ENCODE measurements around the gene GGNBP2.

The GGNBP2 gene

DNA sequence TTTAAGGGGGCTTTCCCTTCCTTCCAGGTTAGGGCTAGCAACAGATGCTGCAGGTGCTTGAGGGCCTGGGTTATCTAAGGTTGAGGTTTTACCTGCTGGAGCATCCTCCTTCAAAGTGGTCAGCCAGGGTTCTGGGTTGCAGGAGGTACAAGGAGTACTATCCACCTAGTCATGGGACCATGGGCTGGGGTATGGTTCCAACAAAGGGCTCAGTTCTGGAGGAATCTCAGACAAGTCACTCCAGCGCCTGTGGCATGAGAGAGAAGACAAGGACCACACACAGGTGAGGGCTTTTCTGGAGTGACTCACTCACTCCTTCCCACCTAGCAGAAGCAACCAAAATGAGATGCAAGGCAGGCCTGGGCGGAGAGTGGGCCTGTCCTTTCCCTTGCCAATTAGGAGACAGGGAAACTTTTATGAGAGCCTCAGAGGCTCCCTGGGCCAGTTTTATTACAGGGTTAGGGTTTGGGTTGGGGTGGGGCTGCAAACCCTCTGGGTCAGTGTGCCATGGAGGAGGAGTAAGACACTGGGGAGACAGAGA, 12.2 kb upstream of the GGNBP2 start:
- WGBS (ENCODE audit: insufficient coverage), result 100% methylated on average over 1 of the region's 2 CpGs
- no peaks in the 10 kb centered on the region for H3K27me3 ChIP-seq (replicated peaks in 2 of 5; ENCODE audit: control insufficient read depth in 4 of 5, insufficient read depth in 5 of 5, low read length in 4 of 5)
- H3K27ac ChIP-seq (ENCODE audit: insufficient read depth in 1 of 2, low read depth in 1 of 2, low read length in 2 of 2, poor library complexity in 1 of 2, severe bottlenecking in 2 of 2), result no peak overlapping the region
- POLR2A ChIA-PET, result no interaction called here
- peaks cover 3 to 24% (median 17%) of the 10 kb centered on the region in 4 experiments for H3K4me1 ChIP-seq (ENCODE audit: control extremely low read depth in 1 of 4, control insufficient read depth in 4 of 4, insufficient read depth in 4 of 4, low read length in 3 of 4)
- DNase-seq, result no peak
- no peak overlapping the region for H3K4me3 ChIP-seq (ENCODE audit: control insufficient read depth in 1 of 7, extremely low read depth in 1 of 7, insufficient read depth in 4 of 7, low read depth in 2 of 7, low read length in 6 of 7)
- H3K9me3 ChIP-seq (ENCODE audit: control extremely low read depth in 1 of 5, control insufficient read depth in 4 of 5, insufficient read depth in 2 of 5, low read depth in 1 of 5, low read length in 4 of 5), result no peaks in the 10 kb centered on the region
- H3K36me3 ChIP-seq (ENCODE audit: control insufficient read depth in 4 of 4, insufficient read depth in 4 of 4, low read length in 3 of 4), result peaks cover 5 to 57% (median 21%) of the 10 kb centered on the region in 4 experiments
- CTCF ChIA-PET, result no interaction called here

- H3K27ac ChIP-seq (ENCODE audit: insufficient read depth in 1 of 2, low read depth in 1 of 2, low read length in 2 of 2, poor library complexity in 1 of 2, severe bottlenecking in 2 of 2), result peak overlapping the region in 1 of 2 experiments; percentile 93
- peak overlapping the region; percentile 54 to 96 (median 87) for H3K4me3 ChIP-seq (ENCODE audit: control insufficient read depth in 1 of 7, extremely low read depth in 1 of 7, insufficient read depth in 4 of 7, low read depth in 2 of 7, low read length in 6 of 7)
- ChIA-PET POLR2A (interaction anchor here (2.1 to 3.2 kb wide), 2 partner anchors 11 kb away, joined by 4 to 30 read pairs; partner anchors contain the start of gene GGNBP2), CTCF (interaction anchor here (1.2 to 3.2 kb wide), 5 partner anchors 10 to 68 kb away, joined by 3 to 17 read pairs (median 5); partner anchors contain the start of gene MRM1)
- peak in 2 of 3 donors; percentile 57 to 64 for DNase-seq
- no peaks in the 10 kb centered on the region for H3K27me3 ChIP-seq (replicated peaks in 2 of 5; ENCODE audit: control insufficient read depth in 4 of 5, insufficient read depth in 5 of 5, low read length in 4 of 5)
- H3K36me3 ChIP-seq (ENCODE audit: control insufficient read depth in 4 of 4, insufficient read depth in 4 of 4, low read length in 3 of 4), result peaks cover 5 to 50% (median 16%) of the 10 kb centered on the region in 4 experiments
- H3K4me1 ChIP-seq (ENCODE audit: control extremely low read depth in 1 of 4, control insufficient read depth in 4 of 4, insufficient read depth in 4 of 4, low read length in 3 of 4), result peaks cover 3 to 23% (median 16%) of the 10 kb centered on the region in 4 experiments
- 13% methylated on average over 40 of the region's 48 CpGs for WGBS (ENCODE audit: insufficient coverage)
- no peaks in the 10 kb centered on the region for H3K9me3 ChIP-seq (ENCODE audit: control extremely low read depth in 1 of 5, control insufficient read depth in 4 of 5, insufficient read depth in 2 of 5, low read depth in 1 of 5, low read length in 4 of 5)
These were observed 10.5 kb upstream of the GGNBP2 start for GRCh38 chr17:36533935-36534839.

DNA sequence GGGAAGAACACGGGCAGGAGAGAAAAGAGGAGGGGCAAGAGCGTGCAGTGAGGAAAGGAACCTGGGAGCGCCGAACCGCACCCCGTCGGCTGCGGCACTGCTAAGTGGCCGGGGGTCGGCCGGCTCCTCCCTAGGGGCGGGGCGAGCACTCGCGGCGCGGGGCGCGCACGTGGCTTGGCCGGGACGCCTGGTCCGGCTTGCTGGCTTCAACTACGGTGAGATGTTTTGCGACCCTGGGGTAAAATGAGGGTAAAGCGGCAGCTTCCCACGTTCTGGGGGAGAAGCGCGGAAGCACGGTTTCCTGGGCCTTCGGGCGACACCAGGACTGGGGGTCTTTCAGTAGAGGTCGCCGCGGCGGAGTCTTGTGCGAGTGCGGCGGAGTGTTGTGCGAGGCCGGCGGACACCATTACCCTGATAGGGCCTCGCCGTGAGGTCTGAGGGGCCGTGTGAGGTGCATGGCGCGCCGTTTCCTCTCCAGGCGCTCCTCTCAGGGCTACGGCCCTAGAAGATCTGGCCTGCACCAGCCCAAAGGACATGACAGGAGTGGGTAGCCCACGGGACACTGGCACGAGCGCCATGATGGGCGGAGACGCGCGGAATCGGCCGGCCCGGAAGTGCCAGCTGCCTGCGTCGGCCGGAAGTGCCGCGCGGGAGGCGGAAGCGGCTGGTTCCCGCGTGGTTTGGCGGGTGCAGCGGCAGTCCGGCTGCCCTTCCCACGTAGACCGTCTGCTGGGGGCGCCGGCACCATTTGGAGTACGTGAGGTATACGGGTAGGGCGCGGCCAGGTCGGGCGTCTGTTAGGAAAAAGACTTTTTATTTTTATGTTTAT, 9.7 kb upstream of the GGNBP2 start, which contains the start of the genes MYO19 and PIGW:
MYO19 (minus strand) TSS at position 29 of the 829 bp plus-strand sequence. CDS start 2,330 bp downstream, outside the sequence.
PIGW (plus strand) TSS at position 148 of the 829 bp plus-strand sequence. CDS start 2,115 bp downstream, outside the sequence.
- Histone ChIP-seq H3K9me3 (ENCODE audit: control extremely low read depth in 1 of 5, control insufficient read depth in 4 of 5, insufficient read depth in 2 of 5, low read depth in 1 of 5, low read length in 4 of 5) (no peaks in the 10 kb centered on the region), H3K36me3 (ENCODE audit: control insufficient read depth in 4 of 4, insufficient read depth in 4 of 4, low read length in 3 of 4) (peaks cover 5 to 50% (median 16%) of the 10 kb centered on the region in 4 experiments), H3K4me1 (ENCODE audit: control extremely low read depth in 1 of 4, control insufficient read depth in 4 of 4, insufficient read depth in 4 of 4, low read length in 3 of 4) (peaks cover 3 to 22% (median 16%) of the 10 kb centered on the region in 4 experiments), H3K27me3 (replicated peaks in 2 of 5; ENCODE audit: control insufficient read depth in 4 of 5, insufficient read depth in 5 of 5, low read length in 4 of 5) (no peaks in the 10 kb centered on the region), H3K27ac (ENCODE audit: insufficient read depth in 1 of 2, low read depth in 1 of 2, low read length in 2 of 2, poor library complexity in 1 of 2, severe bottlenecking in 2 of 2) (peak within 1 kb of the TSS; percentile 80 to 93), H3K4me3 (ENCODE audit: control insufficient read depth in 1 of 7, extremely low read depth in 1 of 7, insufficient read depth in 4 of 7, low read depth in 2 of 7, low read length in 6 of 7) (peak within 1 kb of the TSS; percentile 54 to 96 (median 87))
- ChIA-PET CTCF (interaction anchor here (0.7 to 3.2 kb wide), 5 partner anchors 10 to 67 kb away, joined by 3 to 17 read pairs (median 5); partner anchors contain the start of gene MRM1), POLR2A (interaction anchor here (0.6 to 3.2 kb wide), 3 partner anchors 10 to 23 kb away, joined by 3 to 30 read pairs (median 4); partner anchors contain the start of gene GGNBP2)
- under 1% methylated on average over 75 of the region's 83 CpGs for WGBS (ENCODE audit: insufficient coverage)
- DNase-seq, result peak; percentile 91 to 94 (median 93)

- DNase-seq, result no peak
- peaks cover 5 to 48% (median 16%) of the 10 kb centered on the region in 4 experiments for H3K36me3 ChIP-seq (ENCODE audit: control insufficient read depth in 4 of 4, insufficient read depth in 4 of 4, low read length in 3 of 4)
- WGBS (ENCODE audit: insufficient coverage), result 1% methylated on average over 8 of the region's 15 CpGs
- no peaks in the 10 kb centered on the region for H3K27me3 ChIP-seq (replicated peaks in 2 of 5; ENCODE audit: control insufficient read depth in 4 of 5, insufficient read depth in 5 of 5, low read length in 4 of 5)
- H3K4me1 ChIP-seq (ENCODE audit: control extremely low read depth in 1 of 4, control insufficient read depth in 4 of 4, insufficient read depth in 4 of 4, low read length in 3 of 4), result peaks cover 3 to 22% (median 16%) of the 10 kb centered on the region in 4 experiments
- peak overlapping the region; percentile 54 to 96 (median 87) for H3K4me3 ChIP-seq (ENCODE audit: control insufficient read depth in 1 of 7, extremely low read depth in 1 of 7, insufficient read depth in 4 of 7, low read depth in 2 of 7, low read length in 6 of 7)
- peak overlapping the region; percentile 61 to 93 for H3K27ac ChIP-seq (ENCODE audit: insufficient read depth in 1 of 2, low read depth in 1 of 2, low read length in 2 of 2, poor library complexity in 1 of 2, severe bottlenecking in 2 of 2)
- no peaks in the 10 kb centered on the region for H3K9me3 ChIP-seq (ENCODE audit: control extremely low read depth in 1 of 5, control insufficient read depth in 4 of 5, insufficient read depth in 2 of 5, low read depth in 1 of 5, low read length in 4 of 5)
- ChIA-PET POLR2A (interaction anchor here (0.6 to 3.2 kb wide), 3 partner anchors 10 to 23 kb away, joined by 3 to 30 read pairs (median 4); partner anchors contain the start of gene GGNBP2), CTCF (interaction anchor here (0.7 to 3.2 kb wide), 4 partner anchors 9 to 66 kb away, joined by 3 to 17 read pairs (median 4); partner anchors contain the start of genes GGNBP2 and MRM1)
These were observed 9.0 kb upstream of the GGNBP2 start for GRCh38 chr17:36535669-36536081.

- H3K4me3 ChIP-seq (ENCODE audit: control insufficient read depth in 1 of 7, extremely low read depth in 1 of 7, insufficient read depth in 4 of 7, low read depth in 2 of 7, low read length in 6 of 7), result no peak overlapping the region
- 100% methylated on average over 1 of the region's 3 CpGs for WGBS (ENCODE audit: insufficient coverage)
- CTCF ChIA-PET, result no interaction called here
- peaks cover 1 to 18% (median 11%) of the 10 kb centered on the region in 4 experiments for H3K4me1 ChIP-seq (ENCODE audit: control extremely low read depth in 1 of 4, control insufficient read depth in 4 of 4, insufficient read depth in 4 of 4, low read length in 3 of 4)
- no peak overlapping the region for H3K27ac ChIP-seq (ENCODE audit: insufficient read depth in 1 of 2, low read depth in 1 of 2, low read length in 2 of 2, poor library complexity in 1 of 2, severe bottlenecking in 2 of 2)
- peaks cover 0 to 22% (median 3%) of the 10 kb centered on the region in 4 experiments for H3K36me3 ChIP-seq (ENCODE audit: control insufficient read depth in 4 of 4, insufficient read depth in 4 of 4, low read length in 3 of 4)
- POLR2A ChIA-PET, result no interaction called here
- peak in 2 of 3 donors; percentile 12 to 33 for DNase-seq
- no peaks in the 10 kb centered on the region for H3K27me3 ChIP-seq (replicated peaks in 2 of 5; ENCODE audit: control insufficient read depth in 4 of 5, insufficient read depth in 5 of 5, low read length in 4 of 5)
- H3K9me3 ChIP-seq (ENCODE audit: control extremely low read depth in 1 of 5, control insufficient read depth in 4 of 5, insufficient read depth in 2 of 5, low read depth in 1 of 5, low read length in 4 of 5), result no peaks in the 10 kb centered on the region
These were observed 4.0 kb upstream of the GGNBP2 start for GRCh38 chr17:36540696-36541095.

DNA sequence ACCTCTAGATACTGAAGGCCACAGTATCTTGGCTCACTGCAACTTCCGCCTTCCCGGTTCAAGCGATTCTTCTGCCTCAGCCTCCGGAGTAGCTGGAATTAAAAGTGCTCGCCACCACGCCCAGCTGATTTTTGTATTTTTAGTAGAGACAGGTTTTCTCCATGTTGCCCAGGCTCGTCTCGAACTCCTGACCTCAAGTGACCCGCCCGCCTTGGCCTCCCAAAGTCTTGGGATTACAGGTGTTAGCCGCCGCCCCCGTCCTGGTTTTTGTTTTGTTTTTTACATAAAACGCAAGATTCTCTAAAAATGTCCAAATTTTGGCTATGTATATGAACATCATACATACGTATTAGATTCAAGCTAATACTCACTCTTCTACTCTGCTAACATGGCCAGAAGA, 2.0 kb upstream of the GGNBP2 start:
- ChIA-PET CTCF (interaction anchor here (1.1 to 1.2 kb wide), 2 partner anchors 12 to 53 kb away, joined by 3 to 4 read pairs; no protein-coding TSS in a partner anchor), POLR2A (no interaction called here)
- 85% methylated on average over 9 of the region's 15 CpGs for WGBS (ENCODE audit: insufficient coverage)
- H3K27ac ChIP-seq (ENCODE audit: insufficient read depth in 1 of 2, low read depth in 1 of 2, low read length in 2 of 2, poor library complexity in 1 of 2, severe bottlenecking in 2 of 2), result no peak overlapping the region
- H3K36me3 ChIP-seq (ENCODE audit: control insufficient read depth in 4 of 4, insufficient read depth in 4 of 4, low read length in 3 of 4), result peaks cover 0 to 16% (median 3%) of the 10 kb centered on the region in 4 experiments
- no peaks in the 10 kb centered on the region for H3K27me3 ChIP-seq (replicated peaks in 2 of 5; ENCODE audit: control insufficient read depth in 4 of 5, insufficient read depth in 5 of 5, low read length in 4 of 5)
- H3K4me1 ChIP-seq (ENCODE audit: control extremely low read depth in 1 of 4, control insufficient read depth in 4 of 4, insufficient read depth in 4 of 4, low read length in 3 of 4), result peaks cover 10 to 34% (median 22%) of the 10 kb centered on the region in 4 experiments
- DNase-seq, result no peak
- H3K9me3 ChIP-seq (ENCODE audit: control extremely low read depth in 1 of 5, control insufficient read depth in 4 of 5, insufficient read depth in 2 of 5, low read depth in 1 of 5, low read length in 4 of 5), result no peaks in the 10 kb centered on the region
- H3K4me3 ChIP-seq (ENCODE audit: control insufficient read depth in 1 of 7, extremely low read depth in 1 of 7, insufficient read depth in 4 of 7, low read depth in 2 of 7, low read length in 6 of 7), result no peak overlapping the region
